Osteocyte (in vitro differentiated cells): Measurements from ENCODE around the gene IFNGR1. TPM values are rescaled to one million over a fixed set of nuclear protein-coding genes. Genes with fewer than 3 reads are reported as not detected.
A peak's percentile ranks its signal among the peaks of the same experiment; 100 is the strongest.

ENCODE experiments used
- DNase-seq: peaks from one replicate; pipeline ENCODE4 v3.0.0; 2021; ENCODE audit warnings: mixed read lengths; ENCODE audit not compliant: unreplicated experiment; ENCODE audit errors: extremely low spot score
- H3K27ac Mint-ChIP-seq: one replicate; pipeline ENCODE4 v1.8.0; 2021; ENCODE audit warnings: mild to moderate bottlenecking, mixed read lengths; ENCODE audit not compliant: unreplicated experiment
- H3K27me3 Mint-ChIP-seq: one replicate; pipeline ENCODE4 v1.8.0; 2021; ENCODE audit warnings: mixed read lengths; ENCODE audit not compliant: unreplicated experiment
- H3K36me3 Mint-ChIP-seq: one replicate; pipeline ENCODE4 v1.8.0; 2021; ENCODE audit warnings: mixed read lengths; ENCODE audit not compliant: unreplicated experiment
- H3K4me1 Mint-ChIP-seq: one replicate; pipeline ENCODE4 v1.8.0; 2021; ENCODE audit warnings: mixed read lengths; ENCODE audit not compliant: unreplicated experiment
- H3K4me3 Mint-ChIP-seq: one replicate; pipeline ENCODE4 v1.8.0; 2021; ENCODE audit warnings: mild to moderate bottlenecking, moderate library complexity, mixed read lengths; ENCODE audit not compliant: unreplicated experiment
- H3K9me3 Mint-ChIP-seq: one replicate; pipeline ENCODE4 v1.8.0; 2021; ENCODE audit warnings: mixed read lengths; ENCODE audit not compliant: unreplicated experiment
- CTCF ChIP-seq: fragments of 200-600 bp; sonication (generic); IDR thresholded peaks from 2 replicates; pipeline ENCODE4 v1.5.0; 2021; ENCODE audit warnings: antibody characterized with exemption, mild to moderate bottlenecking, moderate library complexity
- total RNA-seq: library from RNA; stranded (reverse); gene quantifications from 2 replicates; pipeline ENCODE4 v1.2.1, GENCODE V29; 2021

IFNGR1 gene
- total RNA-seq, 1 donor from 2014 or later, result 33.4 TPM

GRCh38 chr6:137237413-137238170 is 18.4 kb upstream of the IFNGR1 start:
- no peak for TF ChIP-seq CTCF
- H3K4me3 Mint-ChIP-seq, result no peak overlapping the region
- peaks cover 63% of the 10 kb centered on the region for H3K4me1 Mint-ChIP-seq
- peak overlapping the region; percentile 89 for H3K27ac Mint-ChIP-seq
- H3K27me3 Mint-ChIP-seq, result no peaks in the 10 kb centered on the region
- H3K9me3 Mint-ChIP-seq, result peaks cover 6% of the 10 kb centered on the region
- no peak for DNase-seq
- no peaks in the 10 kb centered on the region for H3K36me3 Mint-ChIP-seq

DNA sequence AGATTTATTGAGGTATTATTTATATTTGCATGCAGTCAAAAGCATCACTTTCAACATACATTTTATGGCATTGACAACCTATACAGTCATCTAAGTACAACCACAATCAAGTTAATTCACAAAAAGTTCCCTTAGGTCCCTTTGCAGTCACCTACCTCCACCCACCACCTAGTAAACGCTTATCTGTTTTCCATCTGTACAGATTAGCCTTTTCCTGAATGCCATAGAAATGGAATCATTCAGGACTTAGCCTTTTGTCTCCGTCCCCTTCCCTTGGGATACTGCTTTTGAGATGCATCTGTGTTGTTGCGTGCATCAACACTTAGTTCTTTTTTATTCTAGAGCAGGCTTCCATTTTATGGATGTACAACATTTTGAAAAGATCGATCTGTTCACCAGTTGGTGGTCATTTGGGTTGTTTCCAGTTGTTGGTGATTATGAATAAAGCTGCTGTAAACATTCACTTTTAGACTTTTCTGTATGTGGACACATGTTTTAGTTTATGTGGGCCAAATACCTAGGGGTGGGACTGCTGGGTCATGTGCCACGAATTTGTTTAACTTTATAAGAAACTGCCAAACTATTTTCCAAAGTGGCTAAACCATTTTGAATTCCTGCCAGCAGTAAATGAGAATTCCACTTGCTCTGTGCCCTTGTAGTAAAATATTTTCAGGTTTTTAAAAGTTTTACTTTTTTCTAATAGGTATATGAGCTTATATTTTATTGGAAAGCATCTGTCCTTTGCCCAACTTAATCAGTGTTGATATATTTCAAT is 17.6 kb upstream of the IFNGR1 start:
- TF ChIP-seq CTCF, result no peak

DNA sequence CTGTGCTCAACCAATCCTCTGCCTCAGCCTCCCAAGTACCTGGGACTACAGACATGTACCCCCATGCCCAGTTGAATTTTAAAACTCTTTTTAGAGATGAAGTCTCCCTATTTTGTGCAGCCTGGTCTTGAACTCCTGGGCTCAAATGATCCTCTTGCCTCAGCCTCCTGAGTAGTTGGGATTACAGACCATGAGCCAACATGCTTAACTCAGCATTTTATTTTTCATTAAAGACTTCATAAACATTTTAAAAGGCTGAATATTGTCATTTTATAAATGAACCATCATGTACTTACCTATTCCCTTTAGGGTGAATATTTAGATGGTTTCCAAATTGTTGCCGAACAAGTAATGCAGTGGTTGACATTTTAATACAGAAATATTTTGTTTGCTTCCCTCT is 16.5 kb upstream of the IFNGR1 start:
- H3K27me3 Mint-ChIP-seq, result no peaks in the 10 kb centered on the region
- no peak for DNase-seq
- peaks cover 6% of the 10 kb centered on the region for H3K9me3 Mint-ChIP-seq
- H3K27ac Mint-ChIP-seq, result peak overlapping the region; percentile 29
- H3K36me3 Mint-ChIP-seq, result no peaks in the 10 kb centered on the region
- no peak overlapping the region for H3K4me3 Mint-ChIP-seq
- TF ChIP-seq CTCF, result no peak
- peaks cover 48% of the 10 kb centered on the region for H3K4me1 Mint-ChIP-seq

More for the DNA sequence above, 17.6 kb upstream of the IFNGR1 start:
- no peaks in the 10 kb centered on the region for H3K36me3 Mint-ChIP-seq
- no peak overlapping the region for H3K4me3 Mint-ChIP-seq
- peaks cover 6% of the 10 kb centered on the region for H3K9me3 Mint-ChIP-seq
- no peaks in the 10 kb centered on the region for H3K27me3 Mint-ChIP-seq
- H3K27ac Mint-ChIP-seq, result peak overlapping the region; percentile 89
- peaks cover 58% of the 10 kb centered on the region for H3K4me1 Mint-ChIP-seq
- DNase-seq, result no peak

DNA sequence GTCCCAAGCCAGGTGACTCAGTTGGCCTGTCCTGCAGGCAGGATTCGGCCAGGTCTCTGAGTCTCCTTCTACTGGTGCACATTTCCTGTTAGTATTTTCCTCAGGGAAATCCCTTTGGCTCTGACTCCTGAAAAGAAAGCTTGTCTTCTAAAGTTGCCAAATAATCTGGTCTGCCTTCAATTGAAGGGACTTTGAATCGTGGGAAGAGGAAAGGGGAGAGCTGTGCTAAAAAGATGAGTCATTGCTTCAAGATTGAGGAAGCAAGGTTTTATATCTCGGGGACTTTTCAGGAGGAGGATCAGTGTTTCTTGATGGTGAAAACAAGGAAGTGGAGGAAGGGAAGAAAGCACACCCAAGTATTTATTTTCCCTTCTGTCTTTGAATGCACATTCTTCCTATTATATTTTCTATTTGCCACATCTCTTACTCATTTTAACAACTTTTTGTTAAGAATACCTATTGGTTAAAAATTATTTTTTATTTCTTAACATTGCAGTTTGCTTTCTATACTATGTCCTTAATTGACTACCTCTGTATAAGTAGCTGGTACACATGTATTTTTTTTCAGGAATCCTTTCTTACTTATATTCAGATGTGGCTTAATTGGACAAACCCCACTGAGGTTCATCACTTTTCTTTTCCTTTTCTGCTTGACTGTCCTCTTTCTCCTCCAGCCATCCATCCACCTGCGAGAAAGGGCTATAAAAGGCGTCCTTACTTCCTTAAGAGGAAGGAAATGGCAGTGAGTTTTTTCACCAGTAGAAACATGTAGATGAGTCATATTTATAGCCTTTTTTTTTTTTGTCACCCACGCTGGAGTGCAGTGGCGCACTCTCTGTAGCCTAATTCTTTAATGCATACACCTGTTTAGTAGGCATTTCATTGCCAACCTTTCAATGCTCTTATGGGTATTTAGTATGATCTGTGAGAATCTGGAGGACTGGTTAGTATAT is 15.0 kb upstream of the IFNGR1 start:
- Mint-ChIP-seq H3K4me3 (peak overlapping the region; percentile 31), H3K36me3 (no peaks in the 10 kb centered on the region), H3K27ac (peak overlapping the region; percentile 89), H3K9me3 (peaks cover 6% of the 10 kb centered on the region), H3K4me1 (peaks cover 41% of the 10 kb centered on the region), H3K27me3 (no peaks in the 10 kb centered on the region)
- TF ChIP-seq CTCF, result no peak
- no peak for DNase-seq
